Tibial nerve (tissue), 4 donors: ENCODE data around the gene PGRMC1. TPM values are rescaled to one million over a fixed set of nuclear protein-coding genes. Genes with fewer than 3 reads are reported as not detected.
A peak's percentile ranks its signal among the peaks of the same experiment; 100 is the strongest.
"Not testable (repeated sequence)": the region's sequence is repeated elsewhere in the genome, so short reads cannot be mapped to it uniquely, and the experiment has no call there.

Source experiments
- DNase-seq, 2 donors: peaks; one replicate each; pipeline ENCODE4 v3.0.0-alpha.2; 2019; ENCODE audit warnings: low spot score in 2 of 2
- H3K27ac ChIP-seq, 4 donors: fragments of 200-600 bp; sonication (generic) in 3 of 4; one replicate each; pipeline ENCODE4 v1.5.1; 2017 to 2019; ENCODE audit warnings: mild to moderate bottlenecking in 1 of 4
- H3K27me3 ChIP-seq, 2 donors: fragments of 200-600 bp; sonication (generic) in 1 of 2; one replicate each; pipeline versions ENCODE4 v1.5.1 to v1.6.0; 2017 to 2019
- H3K36me3 ChIP-seq, 3 donors: fragments of 200-600 bp; sonication (generic); one replicate each; pipeline ENCODE4 v1.5.1; 2018 to 2019
- H3K4me1 ChIP-seq, 4 donors: fragments of 200-600 bp; sonication (generic) in 3 of 4; one replicate each; pipeline ENCODE4 v1.5.1; 2017 to 2019
- H3K4me3 ChIP-seq, 4 donors: fragments of 200-600 bp; sonication (generic) in 3 of 4; one replicate each; pipeline ENCODE4 v1.5.1; 2017 to 2019; ENCODE audit warnings: mild to moderate bottlenecking in 1 of 4, moderate library complexity in 1 of 4
- H3K9me3 ChIP-seq, 4 donors: fragments of 200-600 bp; sonication (generic) in 3 of 4; one replicate each; pipeline ENCODE4 v1.5.1; 2017 to 2019
- CTCF ChIP-seq, 5 experiments: fragments of 200-600 bp in 3 of 5; fragments of 450-650 bp in 2 of 5; sonication (generic) in 3 of 5; IDR thresholded peaks; one replicate each; pipeline ENCODE4 v1.5.1; 2016 to 2019; ENCODE audit warnings: antibody characterized with exemption in 5 of 5, mild to moderate bottlenecking in 3 of 5, moderate library complexity in 2 of 5
- EP300 ChIP-seq, 2 donors: sonication (generic); formaldehyde crosslinking; IDR thresholded peaks; one replicate each; pipeline ENCODE4 v1.6.1; 2017; ENCODE audit warnings: antibody characterized with exemption in 2 of 2, mild to moderate bottlenecking in 1 of 2
- POLR2A ChIP-seq, 2 donors: fragments of 450-650 bp; IDR thresholded peaks; one replicate each; pipeline ENCODE4 v1.6.1; 2017; ENCODE audit warnings: antibody characterized with exemption in 2 of 2, mild to moderate bottlenecking in 2 of 2, moderate library complexity in 2 of 2
- whole genome bisulfite sequencing, 2 donors: methylation state at CpG; one replicate each; pipeline ENCODE4 v1.1.5; 2018; 5-methylcytosine and 5-hydroxymethylcytosine counted together
- total RNA-seq, 4 donors: library from RNA; depleted of rRNA; stranded (reverse); fragments of >200 nt; gene quantifications; one replicate each; pipeline ENCODE4 v1.1.0, GENCODE V29; 2016

PGRMC1 gene
- total RNA-seq, 4 donors from 2014 or later = 151 to 201 (median 169) TPM

- Histone ChIP-seq H3K27ac (peak overlapping the region in 2 of 4 donors; percentile 67 to 70), H3K36me3 (no peaks in the 10 kb centered on the region), H3K9me3 (no peaks in the 10 kb centered on the region), H3K4me1 (no peaks in the 10 kb centered on the region), H3K4me3 (no peak overlapping the region), H3K27me3 (no peaks in the 10 kb centered on the region)
- 49 to 58% methylated on average over 4 of the region's 4 CpGs for WGBS, 2 donors
- TF ChIP-seq CTCF (IDR thresholded peaks at IDR 0.05) = no peak
- no peak for TF ChIP-seq EP300 (IDR thresholded peaks at IDR 0.05)
- no peak for TF ChIP-seq POLR2A (IDR thresholded peaks at IDR 0.05)
- DNase-seq = peak in 1 of 2 donors; percentile 5
These were observed 45.9 kb upstream of the PGRMC1 start for GRCh38 chrX:119190091-119190681.

- H3K4me1 ChIP-seq = no peaks in the 10 kb centered on the region
- H3K27ac ChIP-seq = peak overlapping the region in 2 of 4 donors; percentile 67 to 70
- WGBS, 2 donors = 28 to 57% methylated on average over 4 to 8 of the region's 8 CpGs
- no peaks in the 10 kb centered on the region for H3K27me3 ChIP-seq
- no peak overlapping the region for H3K4me3 ChIP-seq
- no peaks in the 10 kb centered on the region for H3K36me3 ChIP-seq
- H3K9me3 ChIP-seq = no peaks in the 10 kb centered on the region
- TF ChIP-seq CTCF (IDR thresholded peaks at IDR 0.05) = no peak
- TF ChIP-seq POLR2A (IDR thresholded peaks at IDR 0.05) = no peak
- no peak for TF ChIP-seq EP300 (IDR thresholded peaks at IDR 0.05)
- peak in 1 of 2 donors; percentile 24 for DNase-seq
These were observed 45.3 kb upstream of the PGRMC1 start for GRCh38 chrX:119190831-119191230.

DNA sequence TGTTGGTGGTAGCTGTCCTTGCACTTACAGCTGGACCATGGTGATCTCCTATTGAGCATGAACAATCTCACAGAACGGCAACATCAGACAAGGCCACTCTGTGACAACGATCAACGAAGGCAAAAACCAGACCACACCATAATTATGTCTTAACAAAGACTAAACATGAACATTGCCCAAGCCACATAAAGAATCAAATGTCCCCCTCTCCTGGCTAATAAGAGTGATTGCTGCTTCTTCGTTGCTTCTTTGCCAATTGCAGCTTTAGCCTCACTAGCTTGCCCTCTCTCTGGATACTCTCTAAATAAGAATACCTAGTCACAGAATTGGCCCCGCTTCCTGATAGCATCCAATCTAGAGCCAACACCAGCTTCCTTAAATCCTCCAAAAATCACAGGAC lies 41.5 kb upstream of the PGRMC1 start:
- peaks cover 0 to 4% of the 10 kb centered on the region in 2 donors for H3K27me3 ChIP-seq
- TF ChIP-seq CTCF (IDR thresholded peaks at IDR 0.05) (peak in 1 of 5 experiments; percentile 10), POLR2A (IDR thresholded peaks at IDR 0.05) (no peak)
- 49 to 67% methylated on average over 5 of the region's 5 CpGs for WGBS, 2 donors
- no peaks in the 10 kb centered on the region for H3K4me1 ChIP-seq
- H3K36me3 ChIP-seq = no peaks in the 10 kb centered on the region
- H3K4me3 ChIP-seq = no peak overlapping the region
- no peak for DNase-seq
- H3K9me3 ChIP-seq = no peaks in the 10 kb centered on the region
- H3K27ac ChIP-seq = no peak overlapping the region

GRCh38 chrX:119201570-119201969 lies 34.5 kb upstream of the PGRMC1 start:
- WGBS, 2 donors = 77 to 87% methylated on average over 4 of the region's 4 CpGs
- no peak for DNase-seq
- Histone ChIP-seq H3K36me3 (no peaks in the 10 kb centered on the region), H3K9me3 (no peaks in the 10 kb centered on the region), H3K4me3 (no peak overlapping the region), H3K27me3 (peaks cover 0 to 14% of the 10 kb centered on the region in 2 donors), H3K4me1 (no peaks in the 10 kb centered on the region), H3K27ac (no peak overlapping the region)
- TF ChIP-seq CTCF (IDR thresholded peaks at IDR 0.05) (no peak), EP300 (IDR thresholded peaks at IDR 0.05) (no peak), POLR2A (IDR thresholded peaks at IDR 0.05) (no peak)

DNA sequence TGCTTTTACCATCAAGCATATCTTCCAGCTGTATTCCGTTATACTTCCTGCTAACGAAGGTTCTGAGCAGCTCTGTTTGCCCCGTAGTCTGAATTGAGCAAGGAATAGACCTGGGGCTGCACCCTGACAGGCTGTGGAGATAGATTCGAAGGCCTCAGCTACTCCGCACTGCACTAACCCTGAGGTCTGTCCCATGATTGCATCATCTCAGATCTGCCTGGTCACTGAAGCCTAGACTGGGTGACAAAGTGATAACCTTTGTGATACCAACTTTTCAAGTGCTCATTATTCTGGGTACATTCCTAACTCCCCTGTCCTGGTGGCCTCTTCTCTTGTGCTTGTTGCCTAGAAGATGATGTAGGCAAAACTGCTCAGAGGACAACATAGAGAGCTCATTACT lies 29.9 kb upstream of the PGRMC1 start:
- WGBS, 2 donors = 80 to 91% methylated on average over 5 of the region's 5 CpGs
- H3K9me3 ChIP-seq = no peaks in the 10 kb centered on the region
- TF ChIP-seq CTCF (IDR thresholded peaks at IDR 0.05) (no peak), POLR2A (IDR thresholded peaks at IDR 0.05) (no peak), EP300 (IDR thresholded peaks at IDR 0.05) (no peak)

DNA sequence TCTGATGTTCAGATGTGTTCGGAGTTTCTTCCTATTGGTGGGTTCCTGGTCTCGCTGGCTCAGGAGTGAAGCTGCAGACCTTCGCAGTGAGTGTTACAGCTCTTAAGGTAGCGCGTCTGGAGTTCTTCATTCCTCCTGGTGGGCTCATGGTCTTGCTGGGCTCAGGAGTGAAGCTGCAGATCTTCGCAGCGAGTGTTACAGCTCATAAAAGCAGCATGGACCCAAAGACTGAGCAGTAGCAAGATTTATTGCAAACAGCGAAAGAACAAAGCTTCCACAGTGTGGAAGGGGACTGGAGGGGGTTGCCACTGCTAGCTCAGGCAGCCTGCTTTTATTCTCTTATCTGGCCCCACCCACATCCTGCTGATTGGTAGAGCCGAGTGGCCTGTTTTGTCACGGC lies 28.6 kb upstream of the PGRMC1 start:
- not testable (repeated sequence) for H3K4me1 ChIP-seq
- WGBS, 2 donors = 59 to 60% methylated on average over 10 of the region's 10 CpGs

More for the DNA sequence above, 29.9 kb upstream of the PGRMC1 start:
- H3K4me1 ChIP-seq = no peaks in the 10 kb centered on the region
- no peak overlapping the region for H3K4me3 ChIP-seq
- H3K36me3 ChIP-seq = no peaks in the 10 kb centered on the region
- no peak overlapping the region for H3K27ac ChIP-seq
- H3K27me3 ChIP-seq = peaks cover 0 to 9% of the 10 kb centered on the region in 2 donors
- DNase-seq = no peak

More for the DNA sequence above, 28.6 kb upstream of the PGRMC1 start:
- not testable (repeated sequence) for H3K27ac ChIP-seq, H3K27me3 ChIP-seq, H3K9me3 ChIP-seq, DNase-seq, H3K36me3 ChIP-seq, H3K4me3 ChIP-seq
